HepG2 (cell line): ENCODE data around the gene PEF1.

Experiments used
- CHD2 ChIP-seq: IDR thresholded peaks from 2 replicates; pipeline ENCODE4 v1.6.1; 2011; ENCODE audit warnings: low read depth, low read length, improper control_type of control experiment
- HIVEP1 ChIP-seq: sonication (generic); formaldehyde crosslinking; IDR thresholded peaks from 2 replicates; pipeline ENCODE4 v1.4.0; 2020; ENCODE audit warnings: mild to moderate bottlenecking, missing genetic modification reagents
- KLF16 ChIP-seq, 2 experiments: sonication (generic) in 1 of 2; formaldehyde crosslinking in 1 of 2; IDR thresholded peaks; 2 replicates each; pipeline versions ENCODE4 v1.6.1 to v1.8.0; 2016 to 2023; ENCODE audit warnings: missing genetic modification reagents in 2 of 2, missing compliant biosample characterization in 1 of 2
- NRL ChIP-seq: sonication (generic); formaldehyde crosslinking; IDR thresholded peaks from 2 replicates; pipeline ENCODE4 v1.5.0; 2020; ENCODE audit warnings: missing genetic modification reagents, mild to moderate bottlenecking, moderate library complexity, borderline replicate concordance
- ZMYM4 ChIP-seq: sonication (generic); formaldehyde crosslinking; IDR thresholded peaks from 2 replicates; pipeline ENCODE4 v1.8.1; 2023; ENCODE audit warnings: mild to moderate bottlenecking, missing genetic modification reagents
- ZNF354B ChIP-seq: sonication (generic); formaldehyde crosslinking; IDR thresholded peaks from 2 replicates; pipeline ENCODE4 v1.8.0; 2022; ENCODE audit warnings: mild to moderate bottlenecking, missing genetic modification reagents
- TF ChIP-seq, protein P1 (sequence below): sonication (generic); formaldehyde crosslinking; IDR thresholded peaks from 2 replicates; pipeline ENCODE4 v1.4.0; 2020; ENCODE audit warnings: missing genetic modification reagents
- TF ChIP-seq, protein P2 (sequence below): IDR thresholded peaks from 2 replicates; pipeline ENCODE4 v1.6.1; 2016; ENCODE audit warnings: missing genetic modification reagents, missing compliant biosample characterization
- TF ChIP-seq, protein P3 (sequence below): sonication (generic); formaldehyde crosslinking; IDR thresholded peaks from 2 replicates; pipeline ENCODE4 v1.5.0; 2020; ENCODE audit warnings: mild to moderate bottlenecking, missing genetic modification reagents, moderate library complexity

DNA sequence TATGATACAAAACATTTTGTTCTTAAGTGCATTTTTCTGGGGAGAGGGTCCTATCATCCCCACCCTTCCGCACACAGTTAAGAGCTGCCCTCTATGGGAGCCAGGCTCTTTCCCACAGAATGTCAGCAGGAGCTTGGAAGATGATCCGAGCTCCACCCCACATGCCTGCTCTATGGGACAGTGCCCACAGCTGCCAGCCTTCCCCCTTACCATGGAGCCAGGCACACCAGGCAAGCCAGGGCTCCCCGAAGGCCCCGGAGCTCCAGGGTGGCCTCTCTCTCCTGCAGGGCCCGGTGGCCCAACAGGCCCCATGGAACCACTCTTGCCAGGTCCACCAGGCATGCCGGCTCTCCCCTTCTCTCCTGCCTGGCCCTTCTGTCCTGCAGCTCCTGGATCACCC lies 10.4 kb upstream of the PEF1 start:
- TF ChIP-seq KLF16 (CRISPR knock-in tag; IDR thresholded peaks at IDR 0.05) = no peak
- TF ChIP-seq ZNF354B = no peak
- no peak for TF ChIP-seq CHD2
- TF ChIP-seq, protein P1, sequence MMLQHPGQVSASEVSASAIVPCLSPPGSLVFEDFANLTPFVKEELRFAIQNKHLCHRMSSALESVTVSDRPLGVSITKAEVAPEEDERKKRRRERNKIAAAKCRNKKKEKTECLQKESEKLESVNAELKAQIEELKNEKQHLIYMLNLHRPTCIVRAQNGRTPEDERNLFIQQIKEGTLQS (CRISPR knock-in tag) = no peak
- no peak for TF ChIP-seq NRL
- TF ChIP-seq HIVEP1 (CRISPR knock-in tag) = no peak
- no peak for TF ChIP-seq ZMYM4
- TF ChIP-seq, protein P2, sequence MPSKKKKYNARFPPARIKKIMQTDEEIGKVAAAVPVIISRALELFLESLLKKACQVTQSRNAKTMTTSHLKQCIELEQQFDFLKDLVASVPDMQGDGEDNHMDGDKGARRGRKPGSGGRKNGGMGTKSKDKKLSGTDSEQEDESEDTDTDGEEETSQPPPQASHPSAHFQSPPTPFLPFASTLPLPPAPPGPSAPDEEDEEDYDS (CRISPR knock-in tag) = no peak
- TF ChIP-seq, protein P3, sequence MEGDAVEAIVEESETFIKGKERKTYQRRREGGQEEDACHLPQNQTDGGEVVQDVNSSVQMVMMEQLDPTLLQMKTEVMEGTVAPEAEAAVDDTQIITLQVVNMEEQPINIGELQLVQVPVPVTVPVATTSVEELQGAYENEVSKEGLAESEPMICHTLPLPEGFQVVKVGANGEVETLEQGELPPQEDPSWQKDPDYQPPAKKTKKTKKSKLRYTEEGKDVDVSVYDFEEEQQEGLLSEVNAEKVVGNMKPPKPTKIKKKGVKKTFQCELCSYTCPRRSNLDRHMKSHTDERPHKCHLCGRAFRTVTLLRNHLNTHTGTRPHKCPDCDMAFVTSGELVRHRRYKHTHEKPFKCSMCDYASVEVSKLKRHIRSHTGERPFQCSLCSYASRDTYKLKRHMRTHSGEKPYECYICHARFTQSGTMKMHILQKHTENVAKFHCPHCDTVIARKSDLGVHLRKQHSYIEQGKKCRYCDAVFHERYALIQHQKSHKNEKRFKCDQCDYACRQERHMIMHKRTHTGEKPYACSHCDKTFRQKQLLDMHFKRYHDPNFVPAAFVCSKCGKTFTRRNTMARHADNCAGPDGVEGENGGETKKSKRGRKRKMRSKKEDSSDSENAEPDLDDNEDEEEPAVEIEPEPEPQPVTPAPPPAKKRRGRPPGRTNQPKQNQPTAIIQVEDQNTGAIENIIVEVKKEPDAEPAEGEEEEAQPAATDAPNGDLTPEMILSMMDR (CRISPR knock-in tag) = no peak
